Activated naive CD4-positive, alpha-beta T cell treated with anti-CD3 and anti-CD28 coated beads, Interleukin-2, amount 50 U/mL, for 72 hours (primary cell): ENCODE data around the gene KIAA0232. TPM values are rescaled to one million over a fixed set of nuclear protein-coding genes. Genes with fewer than 3 reads are reported as not detected.

Experiments
- ATAC-seq, 2 donors: fragments of 150-1000 bp; cut with Tn5 transposase; 2 replicates each; pipeline ENCODE4 v1.10.0; 2021; ENCODE audit warnings: mild to moderate bottlenecking in 2 of 2, moderate library complexity in 2 of 2
- DNase-seq, 2 donors: peaks; one replicate each; pipeline ENCODE4 v3.0.0; 2021 to 2022; ENCODE audit warnings: low spot score in 2 of 2
- H3K27ac Mint-ChIP-seq, 2 donors: one replicate each; pipeline ENCODE4 v1.8.0; 2022; ENCODE audit warnings: mild to moderate bottlenecking in 2 of 2, mixed read lengths in 2 of 2
- H3K36me3 Mint-ChIP-seq, 2 donors: one replicate each; pipeline ENCODE4 v1.8.0; 2022; ENCODE audit warnings: mixed read lengths in 2 of 2
- H3K9me3 Mint-ChIP-seq, 2 donors: one replicate each; pipeline ENCODE4 v1.8.0; 2022; ENCODE audit warnings: mixed read lengths in 2 of 2
- total RNA-seq, 2 donors: library from RNA; stranded (reverse); gene quantifications; one replicate each; pipeline ENCODE4 v1.2.3, GENCODE V29; 2022

KIAA0232 gene
- total RNA-seq, 2 donors from 2014 or later, result 10.2 to 12.4 TPM

DNA sequence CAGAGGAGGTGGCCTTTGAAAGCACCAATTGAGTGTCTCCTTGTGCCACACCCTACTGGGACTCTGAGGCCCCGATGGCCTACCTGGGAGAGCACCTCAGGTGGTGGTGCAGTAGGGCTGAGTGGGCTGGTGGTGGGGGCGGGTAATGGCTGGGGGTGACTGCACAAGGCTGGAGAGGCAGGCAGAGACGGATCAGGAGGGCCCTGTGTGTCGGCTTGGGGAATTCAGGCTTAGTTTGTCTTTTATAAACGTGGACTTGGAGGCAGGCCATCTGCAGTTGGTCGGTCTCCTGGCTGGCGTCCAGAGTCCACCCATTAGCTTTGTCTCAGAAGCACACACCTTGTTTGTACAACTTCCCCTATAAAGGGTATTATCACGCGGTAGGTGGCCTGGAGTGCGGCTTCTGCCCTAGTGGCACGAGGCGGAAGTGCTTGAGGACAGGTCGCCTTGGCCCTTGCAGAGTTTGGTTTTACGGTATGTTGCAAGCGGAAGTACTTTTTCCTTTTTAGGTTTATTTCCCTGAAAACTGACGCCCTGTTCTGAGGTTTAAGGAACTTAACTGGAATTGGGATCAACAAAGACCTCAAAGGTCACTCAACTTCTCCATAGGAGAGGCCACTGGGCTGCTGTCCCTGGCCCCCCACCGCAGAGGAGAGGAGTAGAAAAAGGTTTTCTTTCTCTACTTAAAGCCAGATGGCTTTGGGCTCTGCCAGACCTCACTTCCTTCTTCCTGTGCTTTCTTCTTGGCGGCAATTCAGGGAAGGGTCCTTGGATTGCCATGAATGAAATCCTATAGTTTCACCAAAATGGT lies 135.1 kb downstream of the KIAA0232 start:
- ATAC-seq (peak; percentile 32 to 59), DNase-seq (peak in 1 of 2 donors; percentile 63)
- Mint-ChIP-seq H3K9me3 (no peaks in the 10 kb centered on the region), H3K36me3 (peaks cover 0 to 6% of the 10 kb centered on the region in 2 donors), H3K27ac (peak overlapping the region; percentile 78 to 92)

DNA sequence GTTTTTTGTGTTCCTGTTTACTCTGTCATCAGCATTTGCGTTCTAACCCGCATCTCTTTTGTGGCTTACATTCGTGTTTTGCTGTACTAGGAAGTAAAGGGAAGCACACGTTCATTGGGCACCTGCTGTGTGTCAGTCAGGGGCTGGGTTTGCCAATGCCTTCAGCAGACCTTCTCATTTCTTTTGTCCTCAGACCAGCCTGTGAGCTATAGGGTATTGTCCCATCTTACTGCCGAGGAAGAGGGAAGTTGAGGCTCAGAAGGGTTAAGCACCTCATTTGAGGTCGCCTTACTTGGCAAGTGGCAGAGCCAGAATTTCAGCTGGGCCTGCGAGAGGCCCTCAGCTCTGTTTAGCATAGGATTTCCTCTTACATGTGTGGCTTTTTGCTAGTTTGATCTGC lies 135.8 kb downstream of the KIAA0232 start:
- Mint-ChIP-seq H3K27ac (peak overlapping the region; percentile 78 to 92), H3K9me3 (no peaks in the 10 kb centered on the region), H3K36me3 (peaks cover 2 to 6% of the 10 kb centered on the region in 2 donors)
- ATAC-seq, result peak in 1 of 2 donors; percentile 40
- DNase-seq, result no peak

DNA sequence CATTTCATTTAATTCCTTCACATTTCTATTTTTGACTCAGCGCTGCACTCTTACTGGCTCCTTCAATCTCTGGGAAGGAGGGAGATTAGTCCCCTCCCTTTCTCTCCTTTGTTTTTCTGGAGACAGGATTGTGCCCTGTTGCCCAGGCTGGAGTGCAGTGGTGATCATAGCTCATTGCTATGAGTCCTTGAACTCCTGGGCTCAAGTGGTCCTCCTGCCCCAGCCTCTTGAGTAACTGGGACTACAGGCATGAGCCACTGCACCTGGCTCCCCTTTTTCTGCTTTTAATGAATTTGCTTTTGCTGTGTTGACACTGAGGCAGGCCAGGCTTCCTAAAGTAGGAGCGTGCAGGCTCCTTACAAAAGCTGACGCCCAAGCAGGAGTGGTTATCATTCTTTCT lies 137.6 kb downstream of the KIAA0232 start:
- Mint-ChIP-seq H3K27ac (peak overlapping the region in 1 of 2 donors; percentile 53), H3K9me3 (no peaks in the 10 kb centered on the region), H3K36me3 (peaks cover 18 to 22% of the 10 kb centered on the region in 2 donors)
- DNase-seq (no peak), ATAC-seq (no peak)

DNA sequence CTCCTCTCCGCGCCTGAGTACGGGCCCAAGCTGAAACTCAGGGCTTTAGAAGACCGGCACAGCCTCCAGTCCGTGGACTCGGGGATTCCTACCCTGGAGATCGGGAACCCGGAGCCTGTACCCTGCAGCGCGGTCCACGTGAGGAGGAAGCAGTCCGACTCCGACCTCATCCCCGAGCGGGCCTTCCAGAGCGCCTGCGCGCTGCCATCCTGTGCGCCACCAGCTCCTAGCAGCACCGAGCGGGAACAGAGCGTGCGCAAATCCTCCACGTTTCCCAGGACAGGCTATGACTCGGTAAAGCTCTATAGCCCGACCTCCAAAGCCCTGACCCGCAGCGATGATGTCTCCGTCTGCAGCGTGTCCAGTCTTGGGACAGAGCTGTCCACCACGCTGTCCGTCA lies 141.0 kb downstream of the KIAA0232 start:
- Mint-ChIP-seq H3K9me3 (no peaks in the 10 kb centered on the region), H3K36me3 (peaks cover 27 to 41% of the 10 kb centered on the region in 2 donors), H3K27ac (no peak overlapping the region)
- DNase-seq, result no peak
- no peak for ATAC-seq

DNA sequence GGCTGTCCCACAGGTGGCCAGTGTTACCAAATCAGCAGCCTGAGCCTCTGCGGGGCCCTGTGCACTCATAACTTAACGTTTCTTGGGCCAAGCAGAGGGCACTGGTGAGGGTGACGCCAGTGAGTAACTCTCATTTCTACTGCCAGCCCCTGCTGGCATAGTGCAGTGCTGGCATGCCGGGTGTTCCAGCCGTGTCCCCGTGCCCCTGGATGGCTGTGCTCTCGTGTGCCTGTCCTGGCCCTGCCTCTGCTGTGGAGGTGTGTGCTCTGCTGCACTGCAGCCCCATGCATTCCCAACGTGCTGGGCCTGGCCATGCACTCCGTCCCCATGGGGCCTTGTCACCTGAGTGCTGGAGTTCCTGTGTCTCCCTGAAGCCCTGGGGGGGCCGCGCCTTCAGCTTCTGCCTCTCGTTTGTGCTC lies 141.8 kb downstream of the KIAA0232 start:
- no peak overlapping the region for H3K27ac Mint-ChIP-seq
- ATAC-seq, result no peak
- H3K36me3 Mint-ChIP-seq, result peaks cover 27 to 41% of the 10 kb centered on the region in 2 donors

DNA sequence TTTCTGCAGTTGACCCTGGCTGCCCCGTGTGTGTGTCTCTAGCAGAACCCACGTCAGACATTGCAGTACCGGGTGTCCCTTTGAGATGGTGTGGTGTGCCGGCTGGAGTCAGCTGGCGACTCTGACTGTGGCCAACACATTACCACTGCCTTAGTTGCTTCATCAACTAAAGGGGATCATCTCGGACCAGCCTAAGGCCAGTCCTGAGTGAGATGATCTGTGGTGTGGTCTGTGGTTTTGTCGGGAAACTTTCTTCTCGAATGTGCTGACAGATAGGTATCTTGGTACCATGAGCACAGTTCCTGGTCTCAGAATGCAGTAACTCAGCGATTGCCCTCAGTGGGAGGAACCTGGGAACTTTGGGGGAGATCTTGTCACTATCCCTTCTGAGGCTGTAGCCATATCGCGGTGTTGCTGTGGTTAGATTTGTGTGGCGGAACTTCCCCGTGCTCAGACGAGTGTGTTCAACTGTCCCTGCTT lies 142.9 kb downstream of the KIAA0232 start:
- H3K36me3 Mint-ChIP-seq, result peaks cover 27 to 41% of the 10 kb centered on the region in 2 donors
- DNase-seq, result peak in 1 of 2 donors; percentile 73

More for the DNA sequence above, 141.8 kb downstream of the KIAA0232 start:
- no peak for DNase-seq
- H3K9me3 Mint-ChIP-seq, result no peaks in the 10 kb centered on the region

DNA sequence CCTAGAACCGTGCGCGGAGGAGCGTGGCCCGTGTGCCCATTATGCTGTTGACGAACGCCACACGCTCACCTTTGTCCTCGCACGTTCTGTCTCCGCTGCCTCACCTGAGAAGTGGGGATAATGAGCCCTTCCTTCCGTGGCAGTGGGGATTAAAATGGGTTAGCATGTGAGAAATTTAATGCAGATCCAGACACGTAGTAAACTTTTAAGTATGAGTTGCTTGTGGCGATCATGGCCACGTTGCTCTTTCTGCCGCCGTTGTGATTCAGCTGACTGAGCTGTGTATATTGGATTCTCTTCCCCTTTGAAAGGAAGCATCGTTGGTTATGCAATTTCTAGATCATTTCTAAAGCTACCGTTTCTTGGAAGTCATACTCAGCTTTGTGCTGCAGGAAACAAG lies 143.6 kb downstream of the KIAA0232 start:
- Mint-ChIP-seq H3K27ac (peak overlapping the region; percentile 84 to 95), H3K9me3 (no peaks in the 10 kb centered on the region), H3K36me3 (peaks cover 27 to 41% of the 10 kb centered on the region in 2 donors)
- ATAC-seq (peak; percentile 28 to 44), DNase-seq (no peak)

More for the DNA sequence above, 142.9 kb downstream of the KIAA0232 start:
- H3K9me3 Mint-ChIP-seq, result no peaks in the 10 kb centered on the region
- ATAC-seq, result peak; percentile 25 to 82
- peak overlapping the region; percentile 79 to 84 for H3K27ac Mint-ChIP-seq

DNA sequence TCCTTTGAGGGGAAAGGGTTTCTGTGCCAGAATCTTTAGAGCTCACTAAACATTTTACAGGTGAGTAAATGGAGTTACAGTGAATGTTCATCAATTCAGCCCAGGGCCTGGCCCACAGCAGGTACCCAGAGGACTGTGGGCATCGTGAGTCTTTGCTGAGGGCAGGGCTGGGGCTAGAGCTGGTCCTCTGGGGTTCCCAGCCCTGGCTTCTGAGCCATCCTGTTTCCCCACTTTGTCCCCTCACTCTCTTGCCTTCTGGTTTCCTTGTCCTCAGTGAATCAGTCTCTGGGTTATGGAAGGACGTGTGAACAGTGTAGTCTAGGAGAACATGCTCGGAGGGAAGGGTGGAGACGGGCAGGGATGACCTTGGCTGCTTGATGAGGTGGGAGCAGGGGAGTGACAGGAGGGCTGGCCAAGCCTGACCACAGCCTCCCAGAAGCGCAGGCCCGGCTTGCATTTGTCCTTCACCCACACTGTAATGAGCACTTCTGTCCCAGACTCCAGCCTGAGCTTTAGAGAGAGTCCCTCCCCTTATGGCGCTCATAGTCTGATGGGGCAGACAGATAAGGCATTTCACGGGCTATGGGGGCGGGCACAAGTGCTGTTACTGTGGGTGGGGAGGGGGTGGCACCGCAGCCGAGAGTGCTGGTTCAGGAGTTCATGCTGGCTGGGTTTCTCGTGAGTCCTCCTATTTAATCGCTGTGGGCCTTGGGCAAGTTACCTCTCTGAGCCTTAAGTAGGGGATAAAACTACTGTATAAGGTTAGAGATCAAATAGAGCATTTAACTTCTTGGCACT lies 144.4 kb downstream of the KIAA0232 start:
- peaks cover 0 to 4% of the 10 kb centered on the region in 2 donors for H3K9me3 Mint-ChIP-seq
- ATAC-seq (peak; percentile 28 to 75), DNase-seq (no peak)
- peak overlapping the region; percentile 84 to 95 for H3K27ac Mint-ChIP-seq
- peaks cover 31 to 44% of the 10 kb centered on the region in 2 donors for H3K36me3 Mint-ChIP-seq

DNA sequence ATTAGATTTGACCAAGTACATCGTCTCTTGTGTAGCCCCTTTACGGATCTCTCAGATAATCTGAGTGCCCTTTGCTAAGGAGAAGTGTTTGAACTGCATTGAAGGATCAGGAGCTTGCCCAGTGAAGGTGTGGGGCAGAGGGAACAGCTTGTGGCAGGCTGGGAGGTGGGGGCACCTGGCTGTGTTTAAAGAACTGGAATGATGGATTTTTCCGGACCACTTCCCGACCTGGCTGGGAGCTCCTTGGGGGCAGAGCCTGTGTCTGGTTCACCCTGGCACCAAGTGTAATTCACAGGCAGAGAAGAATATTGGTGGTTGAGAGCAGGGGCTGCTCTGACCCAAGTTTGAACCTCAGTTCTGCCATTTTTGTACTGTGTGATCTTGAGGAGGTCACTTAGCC lies 145.6 kb downstream of the KIAA0232 start:
- peaks cover 0 to 9% of the 10 kb centered on the region in 2 donors for H3K9me3 Mint-ChIP-seq

DNA sequence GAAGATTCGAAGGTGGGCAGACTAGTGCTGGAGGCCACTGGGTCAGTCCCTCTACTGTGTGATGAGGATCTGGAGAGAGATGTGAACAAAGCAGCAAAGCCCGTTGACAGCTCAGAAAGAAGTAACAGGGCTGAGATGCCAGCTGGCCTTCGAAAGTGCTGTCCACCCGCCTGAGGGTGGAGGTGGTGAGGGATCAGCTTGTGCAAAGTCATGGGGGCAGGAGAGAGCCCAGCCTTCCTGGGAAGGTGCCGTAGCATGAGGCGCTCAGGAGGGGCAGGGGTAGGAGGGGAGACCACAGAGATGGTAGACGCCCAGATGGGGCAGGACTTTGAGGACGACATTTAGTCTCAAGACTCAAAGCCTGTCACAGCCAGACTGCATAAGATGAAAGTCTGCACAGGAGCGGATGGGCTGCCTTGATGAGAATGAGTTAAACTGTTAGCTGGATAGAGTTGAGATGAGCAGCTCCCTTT lies 146.8 kb downstream of the KIAA0232 start:
- Mint-ChIP-seq H3K27ac (peak overlapping the region; percentile 1 to 14), H3K9me3 (peaks cover 0 to 16% of the 10 kb centered on the region in 2 donors), H3K36me3 (peaks cover 23 to 50% of the 10 kb centered on the region in 2 donors)
- DNase-seq (no peak), ATAC-seq (no peak)

More for the DNA sequence above, 145.6 kb downstream of the KIAA0232 start:
- H3K27ac Mint-ChIP-seq, result peak overlapping the region in 1 of 2 donors; percentile 20
- H3K36me3 Mint-ChIP-seq, result peaks cover 33 to 47% of the 10 kb centered on the region in 2 donors
- ATAC-seq (no peak), DNase-seq (no peak)

DNA sequence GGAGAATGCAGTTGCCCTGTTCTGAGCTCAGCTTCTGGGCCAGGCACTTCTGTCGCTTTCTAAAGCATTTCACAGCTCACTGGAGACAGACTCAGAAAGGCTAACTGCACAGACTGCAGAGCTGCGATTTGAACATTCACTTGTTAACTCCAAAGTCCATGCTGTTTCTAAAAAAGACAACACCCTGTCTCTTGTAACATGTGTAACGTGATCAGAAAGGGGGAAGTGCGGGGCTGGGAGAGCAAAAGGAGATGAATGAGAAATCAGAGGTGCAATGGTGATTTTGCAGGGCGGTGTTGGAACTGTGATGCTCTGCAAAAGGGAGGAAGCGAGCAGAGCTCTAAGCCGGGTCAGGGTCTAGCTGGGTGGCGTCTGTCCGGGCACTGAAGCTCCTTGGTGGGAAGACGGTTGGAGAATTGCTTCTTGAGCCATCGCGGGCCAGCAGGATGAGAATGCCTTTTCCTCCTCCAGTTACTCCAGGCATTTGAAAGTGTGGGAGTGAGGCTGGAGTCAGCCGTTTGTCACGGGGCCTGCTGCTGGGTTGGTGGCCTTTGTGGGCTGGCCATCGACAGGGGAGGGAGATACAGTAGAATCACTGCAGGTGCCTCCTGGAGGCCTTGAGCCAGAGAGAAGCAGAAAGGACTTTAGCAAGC lies 147.4 kb downstream of the KIAA0232 start:
- DNase-seq, result no peak
- peaks cover 17 to 46% of the 10 kb centered on the region in 2 donors for H3K36me3 Mint-ChIP-seq
- peak overlapping the region in 1 of 2 donors; percentile 14 for H3K27ac Mint-ChIP-seq
- ATAC-seq, result no peak
- H3K9me3 Mint-ChIP-seq, result peaks cover 0 to 16% of the 10 kb centered on the region in 2 donors

DNA sequence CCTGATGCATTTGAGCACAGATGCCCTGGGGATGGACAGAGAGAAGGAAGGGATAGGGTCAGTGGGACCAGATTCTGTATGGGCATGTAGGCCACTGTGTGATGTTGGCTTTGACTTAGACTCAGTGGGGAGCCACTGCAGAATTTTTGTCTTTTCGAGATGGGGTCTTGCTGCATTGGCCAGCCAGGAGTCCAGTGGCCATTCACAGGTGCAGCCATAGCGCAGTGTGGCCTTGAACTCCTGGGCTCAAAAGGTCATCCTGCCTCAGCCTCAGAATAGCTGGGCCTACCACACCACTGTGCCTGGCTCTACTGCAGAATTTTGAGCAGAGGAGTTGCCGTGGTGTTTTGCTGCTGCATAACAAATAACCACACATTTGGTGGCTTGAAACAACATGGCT lies 149.9 kb downstream of the KIAA0232 start:
- Mint-ChIP-seq H3K27ac (no peak overlapping the region), H3K9me3 (peaks cover 0 to 16% of the 10 kb centered on the region in 2 donors), H3K36me3 (peaks cover 6 to 24% of the 10 kb centered on the region in 2 donors)
- no peak for DNase-seq
- no peak for ATAC-seq

DNA sequence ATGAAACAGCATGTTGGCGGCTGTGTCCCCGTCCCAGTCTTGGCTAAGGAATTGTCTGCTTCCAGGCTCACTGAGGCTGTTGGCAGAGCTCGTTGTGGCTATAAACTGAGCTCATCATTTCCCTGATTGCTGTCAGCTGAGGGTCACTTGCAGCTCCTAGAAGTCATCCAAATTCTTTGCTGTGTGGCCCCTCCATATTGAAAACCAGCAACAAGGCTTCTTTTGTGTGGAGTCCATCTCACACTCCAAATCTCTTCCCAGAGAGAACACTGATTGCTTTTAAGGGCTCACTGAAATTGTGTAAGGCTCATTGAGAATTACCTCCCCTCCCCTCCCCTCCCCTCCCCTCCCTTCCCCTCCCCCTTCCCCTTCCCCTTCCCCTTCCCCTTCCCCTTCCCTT lies 150.4 kb downstream of the KIAA0232 start:
- Mint-ChIP-seq H3K27ac (no peak overlapping the region), H3K9me3 (peaks cover 0 to 16% of the 10 kb centered on the region in 2 donors), H3K36me3 (peaks cover 6 to 24% of the 10 kb centered on the region in 2 donors)
- ATAC-seq (no peak), DNase-seq (no peak)
